Natural killer cell (primary cell): Measurements from ENCODE around the gene NPAS3. TPM values are rescaled to one million over a fixed set of nuclear protein-coding genes. Genes with fewer than 3 reads are reported as not detected.

ENCODE experiments used
- ATAC-seq, 3 donors: fragments of 150-1000 bp in 2 of 3; fragments of 200-7000 bp in 1 of 3; cut with Tn5 transposase; 1 replicate in 1 of 3; 2 replicates in 2 of 3; pipeline ENCODE4 v1.10.0; 2021; ENCODE audit warnings: mild to moderate bottlenecking in 2 of 3, moderate library complexity in 2 of 3
- DNase-seq, 2 donors: peaks; one replicate each; pipeline versions ENCODE4 v3.0.0 to v3.0.0-alpha.2; 2013 to 2021; ENCODE audit warnings: mixed read lengths in 1 of 2
- H3K27ac ChIP-seq: one replicate; pipeline ENCODE4 v1.5.1; 2013; ENCODE audit warnings: mild to moderate bottlenecking, low read length
- H3K27me3 ChIP-seq: one replicate; pipeline ENCODE4 v1.6.1; 2013; ENCODE audit warnings: low read length; ENCODE audit not compliant: control insufficient read depth, insufficient read depth
- H3K36me3 ChIP-seq: one replicate; pipeline ENCODE4 v1.6.1; 2013; ENCODE audit warnings: low read length; ENCODE audit not compliant: control insufficient read depth, insufficient read depth
- H3K4me1 ChIP-seq: one replicate; pipeline ENCODE4 v1.6.1; 2013; ENCODE audit warnings: low read length; ENCODE audit not compliant: control insufficient read depth, insufficient read depth
- H3K4me3 ChIP-seq: one replicate; pipeline ENCODE4 v1.5.1; 2013; ENCODE audit warnings: low read length
- H3K9me3 ChIP-seq: one replicate; pipeline ENCODE4 v1.6.1; 2013; ENCODE audit warnings: low read length; ENCODE audit not compliant: control insufficient read depth, insufficient read depth
- H3K27ac Mint-ChIP-seq, 2 donors: one replicate each; pipeline ENCODE4 v1.8.0; 2022; ENCODE audit warnings: mild to moderate bottlenecking in 2 of 2, mixed read lengths in 2 of 2, moderate library complexity in 1 of 2
- H3K27me3 Mint-ChIP-seq, 2 donors: one replicate each; pipeline ENCODE4 v1.8.0; 2022; ENCODE audit warnings: low read depth in 2 of 2, mixed read lengths in 2 of 2
- H3K36me3 Mint-ChIP-seq: one replicate; pipeline ENCODE4 v1.8.0; 2022; ENCODE audit warnings: mixed read lengths
- H3K4me1 Mint-ChIP-seq, 2 donors: one replicate each; pipeline ENCODE4 v1.8.0; 2022; ENCODE audit warnings: mixed read lengths in 2 of 2
- H3K4me3 Mint-ChIP-seq: one replicate; pipeline ENCODE4 v1.8.0; 2022; ENCODE audit warnings: mild to moderate bottlenecking, moderate library complexity, mixed read lengths
- H3K9me3 Mint-ChIP-seq, 2 donors: one replicate each; pipeline ENCODE4 v1.8.0; 2022; ENCODE audit warnings: mixed read lengths in 2 of 2
- WGBS: methylation state at CpG from one replicate; pipeline ENCODE4 v1.1.7; 2013; ENCODE audit warnings: missing lambda C conversion rate; ENCODE audit not compliant: insufficient coverage; 5-methylcytosine and 5-hydroxymethylcytosine counted together
- intact Hi-C: fragments of 100-400 bp; cut with micrococcal nuclease; formaldehyde crosslinking; loops from one replicate; pipeline ENCODE4 v1.14.2; 2022
- total RNA-seq, 4 donors: library from RNA; stranded (reverse); fragments of 120-200 nt in 1 of 4; gene quantifications; one replicate each; pipeline versions ENCODE4 v1.2.3 to v1.2.4, GENCODE V29; 2013 to 2022
- TF ChIP-seq, protein P1 (sequence below): fragments of 200-600 bp; IDR thresholded peaks from one replicate; pipeline ENCODE4 v1.8.0; 2022; ENCODE audit warnings: antibody characterized with exemption

Gene NPAS3
- total RNA-seq, 3 donors from 2014 or later (not counting 1 experiment from before 2014, with no cell fraction given) = not detected

- DNase-seq (no peak), ATAC-seq (no peak)
- H3K27ac Mint-ChIP-seq = no peak overlapping the region
- H3K36me3 ChIP-seq = no peaks in the 10 kb centered on the region
- no peak overlapping the region for H3K4me3 ChIP-seq
- no peaks in the 10 kb centered on the region for H3K4me1 Mint-ChIP-seq
- H3K27ac ChIP-seq = no peak overlapping the region
- intact Hi-C loops = no loop called here
- H3K27me3 ChIP-seq = no peaks in the 10 kb centered on the region
- no peaks in the 10 kb centered on the region for H3K9me3 ChIP-seq
- H3K4me1 ChIP-seq = no peaks in the 10 kb centered on the region
- no CpG with 5 or more reads among the region's 3 CpGs for WGBS
- no peaks in the 10 kb centered on the region for H3K27me3 Mint-ChIP-seq
- peaks cover 7 to 10% of the 10 kb centered on the region in 2 donors for H3K9me3 Mint-ChIP-seq
- no peaks in the 10 kb centered on the region for H3K36me3 Mint-ChIP-seq
- H3K4me3 Mint-ChIP-seq = no peak overlapping the region
- TF ChIP-seq, protein P1, sequence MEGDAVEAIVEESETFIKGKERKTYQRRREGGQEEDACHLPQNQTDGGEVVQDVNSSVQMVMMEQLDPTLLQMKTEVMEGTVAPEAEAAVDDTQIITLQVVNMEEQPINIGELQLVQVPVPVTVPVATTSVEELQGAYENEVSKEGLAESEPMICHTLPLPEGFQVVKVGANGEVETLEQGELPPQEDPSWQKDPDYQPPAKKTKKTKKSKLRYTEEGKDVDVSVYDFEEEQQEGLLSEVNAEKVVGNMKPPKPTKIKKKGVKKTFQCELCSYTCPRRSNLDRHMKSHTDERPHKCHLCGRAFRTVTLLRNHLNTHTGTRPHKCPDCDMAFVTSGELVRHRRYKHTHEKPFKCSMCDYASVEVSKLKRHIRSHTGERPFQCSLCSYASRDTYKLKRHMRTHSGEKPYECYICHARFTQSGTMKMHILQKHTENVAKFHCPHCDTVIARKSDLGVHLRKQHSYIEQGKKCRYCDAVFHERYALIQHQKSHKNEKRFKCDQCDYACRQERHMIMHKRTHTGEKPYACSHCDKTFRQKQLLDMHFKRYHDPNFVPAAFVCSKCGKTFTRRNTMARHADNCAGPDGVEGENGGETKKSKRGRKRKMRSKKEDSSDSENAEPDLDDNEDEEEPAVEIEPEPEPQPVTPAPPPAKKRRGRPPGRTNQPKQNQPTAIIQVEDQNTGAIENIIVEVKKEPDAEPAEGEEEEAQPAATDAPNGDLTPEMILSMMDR = no peak
Observed at GRCh38 chr14:33606591-33606990, 667.9 kb downstream of the NPAS3 start.

GRCh38 chr14:33609582-33609981, 670.9 kb downstream of the NPAS3 start:
- no peak overlapping the region for H3K27ac Mint-ChIP-seq
- intact Hi-C loops = no loop called here

GRCh38 chr14:33610121-33610520, 671.4 kb downstream of the NPAS3 start:
- Histone ChIP-seq H3K27ac (no peak overlapping the region), H3K4me1 (no peaks in the 10 kb centered on the region), H3K27me3 (no peaks in the 10 kb centered on the region), H3K4me3 (no peak overlapping the region), H3K36me3 (no peaks in the 10 kb centered on the region), H3K9me3 (no peaks in the 10 kb centered on the region)
- no peak overlapping the region for H3K4me3 Mint-ChIP-seq
- H3K9me3 Mint-ChIP-seq = peaks cover 2 to 6% of the 10 kb centered on the region in 2 donors
- H3K36me3 Mint-ChIP-seq = no peaks in the 10 kb centered on the region
- DNase-seq (no peak), ATAC-seq (no peak)
- no peak overlapping the region for H3K27ac Mint-ChIP-seq
- no peaks in the 10 kb centered on the region for H3K4me1 Mint-ChIP-seq
- TF ChIP-seq, protein P1 = no peak
- no peaks in the 10 kb centered on the region for H3K27me3 Mint-ChIP-seq
- 100% methylated on average over 1 of the region's 1 CpG for WGBS
- intact Hi-C loops = no loop called here

More at GRCh38 chr14:33609582-33609981, 670.9 kb downstream of the NPAS3 start:
- TF ChIP-seq, protein P1 = no peak
- H3K4me1 ChIP-seq = no peaks in the 10 kb centered on the region
- H3K27me3 Mint-ChIP-seq = no peaks in the 10 kb centered on the region
- H3K9me3 ChIP-seq = no peaks in the 10 kb centered on the region
- H3K9me3 Mint-ChIP-seq = peaks cover 0 to 5% of the 10 kb centered on the region in 2 donors
- H3K36me3 ChIP-seq = no peaks in the 10 kb centered on the region
- H3K4me3 Mint-ChIP-seq = no peak overlapping the region
- no peaks in the 10 kb centered on the region for H3K4me1 Mint-ChIP-seq
- no peaks in the 10 kb centered on the region for H3K27me3 ChIP-seq
- no peak overlapping the region for H3K4me3 ChIP-seq
- no peak overlapping the region for H3K27ac ChIP-seq
- 87% methylated on average over 5 of the region's 6 CpGs for WGBS
- DNase-seq (no peak), ATAC-seq (no peak)
- no peaks in the 10 kb centered on the region for H3K36me3 Mint-ChIP-seq
